GM19395 (cell line): ENCODE results near the gene LRRC63.
"Not testable (repeated sequence)": the region's sequence is repeated elsewhere in the genome, so short reads cannot be mapped to it uniquely, and the experiment has no call there.

Source experiments
- ATAC-seq: cut with Tn5 transposase; IDR thresholded peaks from one replicate; pipeline ENCODE4 v1.9.1; 2021; ENCODE audit warnings: mild to moderate bottlenecking, moderate library complexity; ENCODE audit not compliant: unreplicated experiment

Gene LRRC63, protein sequence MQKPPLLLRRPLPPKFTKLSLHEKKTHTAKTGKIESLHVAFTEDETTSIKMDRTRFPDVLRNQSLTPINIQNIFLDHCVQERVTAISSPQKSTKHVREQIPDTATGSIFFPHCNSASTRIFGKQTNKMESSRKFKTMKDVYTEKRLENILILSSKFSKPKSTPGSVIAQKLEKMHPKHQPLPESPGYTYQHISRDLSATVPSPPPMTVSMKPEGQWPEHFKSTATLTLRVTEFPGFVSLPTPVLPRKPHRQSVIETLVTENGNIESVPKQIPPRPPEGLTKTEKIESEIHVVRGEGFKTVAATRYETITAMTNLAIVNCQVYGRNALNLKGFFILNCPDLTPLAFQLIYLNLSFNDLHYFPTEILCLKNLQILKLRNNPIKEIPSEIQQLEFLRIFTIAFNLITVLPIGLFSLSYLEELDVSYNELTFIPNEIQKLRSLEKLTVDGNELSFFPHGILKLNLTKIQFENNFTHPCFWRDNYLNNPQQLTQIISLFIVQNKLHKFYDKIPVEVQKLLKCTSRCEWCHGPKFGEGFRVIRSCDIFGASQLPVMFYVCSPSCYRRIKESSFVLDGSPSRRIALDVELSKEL

GRCh38 chr13:46211483-46212351, at the start of gene LRRC63:
LRRC63 (plus strand) TSS chr13:46211928; CDS start chr13:46213035, 1,107 bp downstream.
- peak; percentile 91 for ATAC-seq

GRCh38 chr13:46162741-46163140, 49.0 kb upstream of the LRRC63 start:
- ATAC-seq = not testable (repeated sequence)

DNA sequence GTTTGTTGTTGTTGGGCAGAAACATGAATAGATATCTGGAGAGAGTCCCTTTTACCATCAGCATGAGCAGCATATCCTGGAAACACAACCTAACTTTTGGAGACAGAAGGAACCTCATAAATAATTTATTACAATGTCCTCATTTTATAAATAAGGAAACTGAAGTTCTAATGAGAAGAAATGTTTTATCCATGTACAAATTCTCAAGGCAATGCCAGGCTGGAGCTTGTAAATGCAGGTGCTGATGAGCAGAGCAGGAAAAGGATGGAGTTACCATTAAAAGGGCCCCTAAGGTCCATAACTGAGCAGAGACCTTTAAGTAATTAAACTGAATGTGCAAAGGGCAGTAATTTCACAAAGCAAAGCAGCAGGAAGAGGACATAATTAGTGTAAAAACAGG, 47.1 kb upstream of the LRRC63 start:
- no peak for ATAC-seq

- ATAC-seq = peak; percentile 56
Measured at GRCh38 chr13:46165485-46166223, 46.1 kb upstream of the LRRC63 start.

- ATAC-seq = no peak
Measured at GRCh38 chr13:46166224-46166584, 45.5 kb upstream of the LRRC63 start.

- no peak for ATAC-seq
Measured at GRCh38 chr13:46166947-46167610, 44.6 kb upstream of the LRRC63 start.

- ATAC-seq = peak; percentile 30
Measured at GRCh38 chr13:46168341-46168740, 43.4 kb upstream of the LRRC63 start.

GRCh38 chr13:46168783-46169182, 42.9 kb upstream of the LRRC63 start:
- ATAC-seq = no peak

DNA sequence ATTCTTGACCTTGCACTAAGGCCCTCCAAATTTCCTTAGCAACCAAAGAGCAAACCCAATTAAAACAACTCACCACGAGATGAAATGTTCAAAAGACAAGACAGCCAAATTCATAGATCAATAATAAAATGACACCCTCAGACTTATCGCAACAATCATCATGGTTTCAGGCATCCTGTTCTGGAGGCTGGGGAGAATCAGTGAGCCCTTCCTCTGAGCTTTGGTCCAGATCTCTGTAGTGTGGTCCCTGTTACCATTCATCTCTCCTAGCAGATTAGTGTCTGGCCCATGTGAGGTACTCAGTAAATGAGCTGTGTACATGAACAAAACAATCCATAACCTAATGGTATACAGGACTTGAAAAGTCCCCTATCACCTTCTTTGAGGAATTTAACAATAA, 42.0 kb upstream of the LRRC63 start:
- ATAC-seq = no peak

DNA sequence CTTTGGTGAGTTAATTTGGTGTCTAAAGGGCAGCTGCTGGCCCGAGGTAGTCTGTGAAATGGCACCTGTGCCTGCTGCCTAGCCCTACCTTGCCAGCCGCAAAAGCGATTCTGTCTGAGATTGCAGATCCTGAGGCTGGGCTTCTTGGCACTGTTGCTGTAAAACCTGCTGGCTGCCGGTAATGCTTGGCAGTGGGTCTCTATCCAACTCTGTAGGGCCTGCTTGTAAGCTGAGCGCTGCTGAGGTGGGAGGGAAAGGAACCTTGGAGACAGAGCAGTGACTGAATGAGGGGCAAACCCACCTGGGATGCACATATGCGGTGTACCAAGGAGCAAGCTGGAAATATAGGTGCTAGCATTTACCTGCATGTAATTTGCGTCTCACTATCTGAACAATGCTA, 41.5 kb upstream of the LRRC63 start:
- no peak for ATAC-seq

DNA sequence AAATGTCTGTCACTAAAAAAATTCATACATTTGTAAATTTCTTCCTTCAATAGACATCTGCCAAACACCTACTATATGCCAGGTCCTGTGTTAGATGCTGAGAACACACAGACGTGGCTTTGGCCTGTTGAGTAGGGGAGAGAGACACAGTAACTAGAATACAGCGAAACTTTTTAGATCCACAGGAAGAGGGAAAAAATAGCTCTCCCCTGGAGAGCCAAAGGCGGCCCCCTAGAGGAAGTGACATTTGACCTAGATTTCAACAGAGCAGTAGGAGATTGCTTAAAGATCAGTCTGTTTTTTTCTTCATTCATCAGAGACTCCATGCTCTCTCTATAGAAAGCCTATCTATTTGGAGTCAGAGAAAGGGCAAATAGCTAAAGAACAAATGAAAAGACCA, 41.0 kb upstream of the LRRC63 start:
- ATAC-seq = no peak

GRCh38 chr13:46171217-46171616, 40.5 kb upstream of the LRRC63 start:
- no peak for ATAC-seq

DNA sequence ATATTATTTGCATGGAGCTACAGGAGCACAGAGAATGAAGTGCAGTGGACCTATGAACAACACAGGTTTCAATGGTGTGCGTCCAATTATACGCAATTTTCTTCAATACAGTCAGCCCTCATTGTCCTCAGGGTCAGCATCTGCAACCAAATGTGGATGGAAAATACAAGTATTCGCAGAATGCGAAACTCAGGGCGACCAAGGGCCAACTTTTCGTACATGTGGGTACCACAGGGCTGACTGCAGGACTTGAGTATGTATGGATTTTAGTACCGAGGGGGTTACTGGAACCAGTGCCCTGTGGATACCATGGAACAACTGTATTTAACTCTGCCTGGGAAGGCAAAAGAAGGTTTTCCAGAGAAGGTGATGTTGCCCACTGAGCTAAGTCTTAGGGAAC, 40.0 kb upstream of the LRRC63 start:
- no peak for ATAC-seq

GRCh38 chr13:46172531-46172991, 39.2 kb upstream of the LRRC63 start:
- no peak for ATAC-seq

- peak; percentile 37 for ATAC-seq
Measured at GRCh38 chr13:46173656-46174055, 38.1 kb upstream of the LRRC63 start.

- peak; percentile 40 for ATAC-seq
Measured at GRCh38 chr13:46176756-46177155, 35.0 kb upstream of the LRRC63 start.

DNA sequence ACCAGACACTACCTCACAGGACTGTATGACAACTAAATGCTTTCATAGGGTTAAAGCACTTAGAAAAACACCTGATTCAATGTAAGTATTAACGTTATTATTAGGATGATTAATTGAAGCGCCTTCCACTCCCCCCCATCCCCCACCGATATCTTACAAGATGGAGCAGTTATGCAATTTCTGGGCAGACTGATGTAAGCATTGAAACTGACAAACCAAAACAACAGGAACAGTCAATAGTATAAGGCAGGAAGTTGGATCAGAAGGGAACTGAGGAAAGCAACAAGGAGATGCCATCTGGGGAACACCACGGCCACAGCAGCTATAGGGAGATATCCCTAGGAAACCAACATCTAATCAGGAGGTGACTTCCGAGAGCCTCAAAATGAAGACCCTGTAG, 33.6 kb upstream of the LRRC63 start:
- ATAC-seq = no peak

DNA sequence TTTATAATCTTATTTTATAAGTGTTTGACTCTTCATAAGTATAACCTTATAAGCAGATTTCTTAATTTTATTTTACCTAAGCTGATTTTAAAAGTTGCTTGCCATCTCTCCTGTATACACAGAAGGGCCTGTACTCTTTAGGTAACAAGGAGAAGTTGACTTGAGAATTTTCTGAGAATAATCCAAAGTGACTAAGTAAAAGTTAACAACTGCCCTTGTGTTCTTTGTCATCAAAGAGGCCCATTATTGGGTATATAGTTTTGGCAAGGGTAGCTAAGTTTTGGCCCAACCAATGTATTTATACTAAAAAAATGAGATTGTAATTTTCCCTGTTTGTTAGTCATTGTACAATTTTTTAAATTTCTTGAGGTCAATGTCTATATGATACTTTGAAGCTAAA, 32.9 kb upstream of the LRRC63 start:
- no peak for ATAC-seq

DNA sequence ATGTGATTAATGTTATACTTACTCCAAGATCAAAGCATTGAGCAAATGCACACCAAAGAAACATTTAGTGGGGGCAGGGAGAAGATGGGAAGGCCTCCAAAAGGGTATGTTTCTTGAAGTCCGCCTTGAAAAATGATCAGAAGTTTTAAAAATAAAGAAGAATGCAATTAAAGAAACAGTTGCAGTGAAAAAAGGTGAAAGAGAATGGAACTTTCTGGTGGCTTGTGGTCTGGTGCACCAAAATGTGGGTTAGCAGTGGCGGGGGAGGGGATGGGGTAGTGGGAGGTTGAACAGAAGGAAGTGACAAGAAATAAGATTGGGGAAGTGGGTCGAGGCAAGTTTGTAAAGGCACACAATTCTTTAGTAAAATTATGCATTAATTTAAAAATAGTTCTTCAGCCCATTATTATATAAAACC, 32.2 kb upstream of the LRRC63 start:
- ATAC-seq = no peak
